Measurements from ENCODE around the gene HGFAC. TPM values are rescaled to one million over a fixed set of nuclear protein-coding genes. Genes with fewer than 3 reads are reported as not detected.

HGFAC gene
- total RNA-seq, 1 experiment from 2014 or later, result 0.37 TPM

DNA sequence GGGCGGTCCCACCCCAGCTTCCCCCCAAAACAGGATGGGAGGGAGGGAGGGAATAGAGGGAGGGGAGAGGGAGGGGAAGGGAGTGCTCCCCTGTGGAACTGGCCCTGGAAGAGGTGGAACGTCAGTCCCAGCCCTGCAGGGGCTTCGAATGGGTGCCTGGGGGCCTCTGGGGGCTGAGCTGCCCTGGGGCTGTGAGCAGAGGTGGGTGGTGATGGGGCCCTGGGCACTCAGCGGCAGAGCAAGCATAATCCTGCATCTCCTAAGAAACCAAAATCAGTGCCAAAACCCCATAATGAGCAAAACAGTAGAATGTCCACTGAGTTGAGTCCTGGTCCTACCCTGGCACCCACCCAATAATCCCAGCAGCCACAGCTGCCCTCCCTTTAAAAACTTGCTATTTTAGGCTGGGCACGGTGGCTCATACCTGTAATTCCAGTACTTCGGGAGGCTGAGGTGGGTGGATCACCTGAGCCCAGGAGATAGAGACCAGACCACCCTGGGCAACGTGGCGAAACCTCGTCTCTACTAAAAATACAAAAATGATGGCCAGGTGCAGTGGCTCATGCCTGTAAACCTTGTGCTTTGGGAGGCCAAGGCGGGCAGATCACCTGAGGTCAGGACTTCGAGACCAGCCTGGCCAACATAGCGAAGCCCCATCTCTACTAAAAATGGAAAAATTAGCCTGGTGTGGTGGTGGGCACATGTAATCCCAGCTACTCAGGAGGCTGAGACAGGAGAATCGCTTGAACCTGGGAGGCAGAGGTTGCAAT lies 32.4 kb downstream of the HGFAC start:
- Histone ChIP-seq H3K27me3 (ENCODE audit: insufficient read depth, low read length) (peaks cover 3% of the 10 kb centered on the region; the same call in 1 of the 2 replicates), H3K27ac (ENCODE audit: insufficient read length, low read depth, low read length) (no peak overlapping the region), H3K79me1 (ENCODE audit: insufficient read depth, low read depth, low read length, poor library complexity, severe bottlenecking) (no peaks in the 10 kb centered on the region), H2BK20ac (ENCODE audit: low read depth, low read length, poor library complexity, severe bottlenecking) (no peak overlapping the region), H3K4ac (ENCODE audit: low read depth, low read length) (no peak overlapping the region), H3K9me3 (ENCODE audit: control insufficient read depth, low read depth, low read length) (no peaks in the 10 kb centered on the region), H2BK12ac (ENCODE audit: insufficient read length, low read depth, low read length) (no peak overlapping the region), H3K9ac (ENCODE audit: extremely low read depth, insufficient read length, low read length) (no peak overlapping the region), H3K4me2 (ENCODE audit: insufficient read depth, insufficient read length, low read length) (no peak overlapping the region), H2AK5ac (ENCODE audit: insufficient read length, low read length) (no peak overlapping the region), H3K56ac (ENCODE audit: insufficient read length, low read depth, low read length) (no peak overlapping the region), H4K5ac (ENCODE audit: insufficient read length, low read depth, low read length) (no peak overlapping the region), H2BK15ac (ENCODE audit: low read depth, low read length) (no peak overlapping the region), H3K79me2 (ENCODE audit: insufficient read depth, low read length) (no peaks in the 10 kb centered on the region), H3K14ac (ENCODE audit: insufficient read depth, low read length) (no peak overlapping the region; the same call in 1 of the 2 replicates), H2BK120ac (ENCODE audit: low read depth, low read length, poor library complexity, severe bottlenecking) (no peak overlapping the region), H4K91ac (ENCODE audit: insufficient read length, low read depth, low read length) (no peak overlapping the region), H3T11ph (ENCODE audit: low read length) (no peak overlapping the region), H2AFZ (ENCODE audit: low read length) (no peak overlapping the region), H3K4me1 (ENCODE audit: insufficient read depth, low read length) (no peaks in the 10 kb centered on the region), H3K18ac (ENCODE audit: insufficient read length, low read depth, low read length) (no peak overlapping the region), H3K23ac (ENCODE audit: insufficient read length, low read depth, low read length) (no peak overlapping the region), H4K20me1 (ENCODE audit: control insufficient read depth, insufficient read depth, insufficient read length) (no peaks in the 10 kb centered on the region), H4K8ac (replicated peaks; ENCODE audit: insufficient read length, low read depth, low read length) (no peak overlapping the region), H3K23me2 (ENCODE audit: insufficient read length, low read depth, low read length, poor library complexity, severe bottlenecking) (no peaks in the 10 kb centered on the region), H2BK5ac (ENCODE audit: insufficient read length, low read length) (no peak overlapping the region)
- no peak for DNase-seq
- H3K9me3 Mint-ChIP-seq, result no peaks in the 10 kb centered on the region
- peaks cover 90% of the 10 kb centered on the region for H3K27me3 Mint-ChIP-seq (ENCODE audit: low read depth)
- no CpG with 5 or more reads among the region's 13 CpGs for WGBS (ENCODE audit: extremely low coverage, insufficient read length, low lambda C conversion rate)
- H3K4me3 Mint-ChIP-seq, result no peak overlapping the region
- peaks cover 2 to 7% of the 10 kb centered on the region in 2 experiments; a peak in 2 of 4 replicates for H3K4me1 Mint-ChIP-seq
- TF ChIP-seq, protein P1, sequence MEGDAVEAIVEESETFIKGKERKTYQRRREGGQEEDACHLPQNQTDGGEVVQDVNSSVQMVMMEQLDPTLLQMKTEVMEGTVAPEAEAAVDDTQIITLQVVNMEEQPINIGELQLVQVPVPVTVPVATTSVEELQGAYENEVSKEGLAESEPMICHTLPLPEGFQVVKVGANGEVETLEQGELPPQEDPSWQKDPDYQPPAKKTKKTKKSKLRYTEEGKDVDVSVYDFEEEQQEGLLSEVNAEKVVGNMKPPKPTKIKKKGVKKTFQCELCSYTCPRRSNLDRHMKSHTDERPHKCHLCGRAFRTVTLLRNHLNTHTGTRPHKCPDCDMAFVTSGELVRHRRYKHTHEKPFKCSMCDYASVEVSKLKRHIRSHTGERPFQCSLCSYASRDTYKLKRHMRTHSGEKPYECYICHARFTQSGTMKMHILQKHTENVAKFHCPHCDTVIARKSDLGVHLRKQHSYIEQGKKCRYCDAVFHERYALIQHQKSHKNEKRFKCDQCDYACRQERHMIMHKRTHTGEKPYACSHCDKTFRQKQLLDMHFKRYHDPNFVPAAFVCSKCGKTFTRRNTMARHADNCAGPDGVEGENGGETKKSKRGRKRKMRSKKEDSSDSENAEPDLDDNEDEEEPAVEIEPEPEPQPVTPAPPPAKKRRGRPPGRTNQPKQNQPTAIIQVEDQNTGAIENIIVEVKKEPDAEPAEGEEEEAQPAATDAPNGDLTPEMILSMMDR (conservative IDR thresholded peaks at IDR 0.05), result no peak
- no peaks in the 10 kb centered on the region for H3K36me3 Mint-ChIP-seq (ENCODE audit: insufficient read depth in 1 of 3, low read depth in 3 of 3)
- H3K27ac Mint-ChIP-seq, result no peak overlapping the region

All from H9 (cell line).